ENCODE measurements around the gene CNIH3.

- no peak for TF ChIP-seq CTCF (conservative IDR thresholded peaks at IDR 0.05)
- TF ChIP-seq ZFX (IDR thresholded peaks at IDR 0.05) = no peak
These were observed 6.7 kb downstream of the CNIH3 start for GRCh38 chr1:224622831-224623230.

Data from C4-2B (cell line).